Thoracic aorta (tissue), 2 donors: ENCODE results near the gene MORC3. TPM values are rescaled to one million over a fixed set of nuclear protein-coding genes. Genes with fewer than 3 reads are reported as not detected.

ENCODE experiments used
- ATAC-seq: fragments of 150-250 bp; one replicate; pipeline ENCODE4 v1.8.0; 2017; ENCODE audit warnings: low read depth; ENCODE audit not compliant: insufficient number of reproducible peaks, low FRiP score
- DNase-seq: peaks from one replicate; pipeline ENCODE4 v3.0.0-alpha.2; 2020; ENCODE audit warnings: low spot score
- H3K27ac ChIP-seq, 2 donors: fragments of 200-600 bp; sonication (generic); 1 replicate in 1 of 2; 2 replicates in 1 of 2; pipeline ENCODE4 v1.5.1; 2016; ENCODE audit warnings: mild to moderate bottlenecking in 2 of 2, moderate library complexity in 2 of 2
- H3K27me3 ChIP-seq: fragments of 200-600 bp; sonication (generic); replicated peaks from 2 replicates; pipeline ENCODE4 v1.6.0; 2016; ENCODE audit warnings: mild to moderate bottlenecking; ENCODE audit not compliant: insufficient read depth
- H3K36me3 ChIP-seq: fragments of 200-600 bp; sonication (generic); one replicate; pipeline ENCODE4 v1.5.1; 2016
- H3K4me1 ChIP-seq, 2 donors: fragments of 200-600 bp; sonication (generic); 1 replicate in 1 of 2; 2 replicates in 1 of 2; pipeline versions ENCODE4 v1.5.1 to v1.6.0; 2016; ENCODE audit warnings: low read depth in 2 of 2, mild to moderate bottlenecking in 1 of 2; ENCODE audit not compliant: control insufficient read depth in 1 of 2
- H3K4me3 ChIP-seq: fragments of 200-600 bp; sonication (generic); 2 replicates; pipeline ENCODE4 v1.5.1; 2016; ENCODE audit warnings: mild to moderate bottlenecking
- H3K9me3 ChIP-seq: fragments of 200-600 bp; sonication (generic); 2 replicates; pipeline ENCODE4 v1.5.1; 2016
- CTCF ChIP-seq: fragments of 200-600 bp; sonication (generic); IDR thresholded peaks from one replicate; pipeline ENCODE4 v1.5.1; 2019; ENCODE audit warnings: antibody characterized with exemption
- total RNA-seq, 2 donors: library from RNA; depleted of rRNA; stranded (reverse); fragments of >200 nt; gene quantifications; one replicate each; pipeline versions ENCODE4 v1.1.0 to v1.2.3, GENCODE V29; 2016

Gene MORC3
- total RNA-seq, 2 donors from 2014 or later: 23.3 to 58.8 TPM

- H3K36me3 ChIP-seq: no peaks in the 10 kb centered on the region
- H3K4me3 ChIP-seq: no peak overlapping the region
- no peaks in the 10 kb centered on the region for H3K9me3 ChIP-seq
- no peak for DNase-seq
- TF ChIP-seq CTCF: no peak
- H3K4me1 ChIP-seq: no peaks in the 10 kb centered on the region
- no peak for ATAC-seq
- no peaks in the 10 kb centered on the region for H3K27me3 ChIP-seq
- no peak overlapping the region for H3K27ac ChIP-seq
Observed at GRCh38 chr21:36402339-36402738, 82.3 kb downstream of the MORC3 start.

GRCh38 chr21:36403713-36404112 is 83.7 kb downstream of the MORC3 start:
- no peak for ATAC-seq

GRCh38 chr21:36408568-36408967 is 88.6 kb downstream of the MORC3 start:
- Histone ChIP-seq H3K4me1 (no peaks in the 10 kb centered on the region), H3K36me3 (peaks cover 3% of the 10 kb centered on the region), H3K27me3 (no peaks in the 10 kb centered on the region), H3K9me3 (no peaks in the 10 kb centered on the region), H3K27ac (no peak overlapping the region), H3K4me3 (no peak overlapping the region)
- DNase-seq: no peak
- no peak for ATAC-seq
- no peak for TF ChIP-seq CTCF

More at GRCh38 chr21:36403713-36404112, 83.7 kb downstream of the MORC3 start:
- Histone ChIP-seq H3K27ac (no peak overlapping the region), H3K4me1 (no peaks in the 10 kb centered on the region), H3K36me3 (no peaks in the 10 kb centered on the region), H3K4me3 (no peak overlapping the region), H3K27me3 (no peaks in the 10 kb centered on the region), H3K9me3 (no peaks in the 10 kb centered on the region)
- DNase-seq: no peak
- TF ChIP-seq CTCF: no peak

- DNase-seq: no peak
Observed at GRCh38 chr21:36411301-36411700, 91.3 kb downstream of the MORC3 start.

GRCh38 chr21:36412916-36413315 is 92.9 kb downstream of the MORC3 start:
- Histone ChIP-seq H3K27ac (no peak overlapping the region), H3K9me3 (no peaks in the 10 kb centered on the region), H3K4me3 (no peak overlapping the region), H3K27me3 (no peaks in the 10 kb centered on the region), H3K4me1 (no peaks in the 10 kb centered on the region), H3K36me3 (peaks cover 3% of the 10 kb centered on the region)
- no peak for DNase-seq
- ATAC-seq: no peak
- no peak for TF ChIP-seq CTCF

More at GRCh38 chr21:36411301-36411700, 91.3 kb downstream of the MORC3 start:
- H3K9me3 ChIP-seq: no peaks in the 10 kb centered on the region
- H3K27ac ChIP-seq: no peak overlapping the region
- ATAC-seq: no peak
- peaks cover 3% of the 10 kb centered on the region for H3K36me3 ChIP-seq
- no peaks in the 10 kb centered on the region for H3K4me1 ChIP-seq
- no peak for TF ChIP-seq CTCF
- H3K4me3 ChIP-seq: no peak overlapping the region
- H3K27me3 ChIP-seq: no peaks in the 10 kb centered on the region
